GOT3 (cell line): ENCODE measurements around the gene YAF2.
"Not testable (repeated sequence)": the region's sequence is repeated elsewhere in the genome, so short reads cannot be mapped to it uniquely, and the experiment has no call there.

ENCODE experiments used
- DNase-seq: peaks from one replicate; lab custom pipeline; 2025; ENCODE audit warnings: mixed read lengths; lab: John Stamatoyannopoulos, UW

Gene YAF2

GRCh38 chr12:42252645-42253044 lies 14.6 kb upstream of the YAF2 start:
- not testable (repeated sequence) for DNase-seq

GRCh38 chr12:42249033-42249432 lies 11.0 kb upstream of the YAF2 start:
- DNase-seq = not testable (repeated sequence)

GRCh38 chr12:42240131-42240750 lies 2.2 kb upstream of the YAF2 start:
- no peak for DNase-seq

- peak; percentile 71 for DNase-seq
Measured at GRCh38 chr12:42237853-42238239, 202 bp downstream of the YAF2 start.

- peak; percentile 75 for DNase-seq
Measured at GRCh38 chr12:42237052-42237852, 796 bp downstream of the YAF2 start.

GRCh38 chr12:42236017-42236416 lies 2.0 kb downstream of the YAF2 start:
- DNase-seq = no peak

GRCh38 chr12:42235426-42235825 lies 2.6 kb downstream of the YAF2 start:
- DNase-seq = no peak

- no peak for DNase-seq
Measured at GRCh38 chr12:42234970-42235369, 3.1 kb downstream of the YAF2 start.

GRCh38 chr12:42227525-42227924 lies 10.5 kb downstream of the YAF2 start:
- not testable (repeated sequence) for DNase-seq

GRCh38 chr12:42224501-42224900 lies 13.5 kb downstream of the YAF2 start:
- not testable (repeated sequence) for DNase-seq

- DNase-seq = no peak
Measured at GRCh38 chr12:42222724-42223123, 15.3 kb downstream of the YAF2 start.

GRCh38 chr12:42221726-42222125 lies 16.3 kb downstream of the YAF2 start:
- DNase-seq = no peak

- no peak for DNase-seq
Measured at GRCh38 chr12:42217656-42218055, 20.4 kb downstream of the YAF2 start.

- no peak for DNase-seq
Measured at GRCh38 chr12:42216737-42217136, 21.3 kb downstream of the YAF2 start.

- not testable (repeated sequence) for DNase-seq
Measured at GRCh38 chr12:42215759-42216158, 22.3 kb downstream of the YAF2 start.

GRCh38 chr12:42213954-42214426 lies 24.1 kb downstream of the YAF2 start:
- no peak for DNase-seq

- no peak for DNase-seq
Measured at GRCh38 chr12:42213023-42213422, 25.0 kb downstream of the YAF2 start.

- no peak for DNase-seq
Measured at GRCh38 chr12:42208574-42208973, 29.5 kb downstream of the YAF2 start.

GRCh38 chr12:42204819-42205218 lies 33.2 kb downstream of the YAF2 start:
- DNase-seq = no peak

GRCh38 chr12:42204362-42204761 lies 33.7 kb downstream of the YAF2 start:
- no peak for DNase-seq

- no peak for DNase-seq
Measured at GRCh38 chr12:42201063-42201462, 37.0 kb downstream of the YAF2 start.

- DNase-seq = no peak
Measured at GRCh38 chr12:42199007-42199406, 39.0 kb downstream of the YAF2 start.
